Parathyroid adenoma (tissue), 2 donors: ENCODE measurements around the gene WSCD2.

ENCODE experiments used
- H2AFZ ChIP-seq: fragments of 300-600 bp; sonication (generic); one replicate; pipeline ENCODE4 v1.7.0; 2017; ENCODE audit warnings: antibody characterized with exemption, mild to moderate bottlenecking
- H3K27ac ChIP-seq: fragments of 300-600 bp; sonication (generic); one replicate; pipeline ENCODE4 v1.7.0; 2017
- H3K27me3 ChIP-seq: fragments of 300-600 bp; sonication (generic); one replicate; pipeline ENCODE4 v1.7.0; 2017; ENCODE audit warnings: low read length; ENCODE audit not compliant: control insufficient read depth, insufficient read depth
- H3K36me3 ChIP-seq: fragments of 300-600 bp; sonication (generic); one replicate; pipeline ENCODE4 v1.7.0; 2017; ENCODE audit warnings: low read length; ENCODE audit not compliant: control insufficient read depth, insufficient read depth
- H3K4me1 ChIP-seq: fragments of 300-600 bp; sonication (generic); one replicate; pipeline ENCODE4 v1.7.0; 2017; ENCODE audit warnings: control low read depth
- H3K4me2 ChIP-seq: fragments of 300-600 bp; sonication (generic); one replicate; pipeline ENCODE4 v1.7.0; 2017; ENCODE audit warnings: low read length
- H3K4me3 ChIP-seq: fragments of 300-600 bp; sonication (generic); one replicate; pipeline ENCODE4 v1.7.0; 2017; ENCODE audit warnings: low read depth, low read length
- H3K79me2 ChIP-seq: fragments of 300-600 bp; sonication (generic); one replicate; pipeline ENCODE4 v1.7.0; 2017; ENCODE audit warnings: control low read depth
- H3K9ac ChIP-seq: fragments of 300-600 bp; sonication (generic); one replicate; pipeline ENCODE4 v1.7.0; 2017; ENCODE audit warnings: mild to moderate bottlenecking
- H3K9me3 ChIP-seq: fragments of 300-600 bp; sonication (generic); one replicate; pipeline ENCODE4 v1.7.0; 2017; ENCODE audit warnings: low read length; ENCODE audit not compliant: control insufficient read depth
- CTCF ChIP-seq: fragments of 300-600 bp; sonication (generic); IDR thresholded peaks from one replicate; pipeline ENCODE4 v1.7.0; 2017; ENCODE audit warnings: antibody characterized with exemption, mild to moderate bottlenecking
- donor health status: primary hyperparathyroidism.

WSCD2 gene

GRCh38 chr12:108162207-108162606 lies 33.1 kb downstream of the WSCD2 start:
- Histone ChIP-seq H3K9me3 (no peaks in the 10 kb centered on the region), H3K36me3 (no peaks in the 10 kb centered on the region), H3K27me3 (no peaks in the 10 kb centered on the region), H3K4me2 (no peak overlapping the region), H3K4me1 (no peaks in the 10 kb centered on the region), H3K27ac (no peak overlapping the region), H3K9ac (no peak overlapping the region), H3K79me2 (no peaks in the 10 kb centered on the region), H2AFZ (no peak overlapping the region), H3K4me3 (no peak overlapping the region)
- no peak for TF ChIP-seq CTCF

GRCh38 chr12:108166505-108166904 lies 37.4 kb downstream of the WSCD2 start:
- Histone ChIP-seq H3K36me3 (no peaks in the 10 kb centered on the region), H3K27me3 (no peaks in the 10 kb centered on the region), H3K4me3 (no peak overlapping the region), H3K4me1 (no peaks in the 10 kb centered on the region), H3K9me3 (no peaks in the 10 kb centered on the region), H3K27ac (no peak overlapping the region), H3K9ac (no peak overlapping the region), H3K79me2 (no peaks in the 10 kb centered on the region), H2AFZ (no peak overlapping the region), H3K4me2 (no peak overlapping the region)
- no peak for TF ChIP-seq CTCF

- no peak overlapping the region for H3K4me2 ChIP-seq
- H3K27me3 ChIP-seq, result no peaks in the 10 kb centered on the region
- H3K9me3 ChIP-seq, result no peaks in the 10 kb centered on the region
- no peak overlapping the region for H3K4me3 ChIP-seq
- H3K4me1 ChIP-seq, result no peaks in the 10 kb centered on the region
- TF ChIP-seq CTCF, result no peak
- H3K27ac ChIP-seq, result no peak overlapping the region
- no peaks in the 10 kb centered on the region for H3K36me3 ChIP-seq
- no peak overlapping the region for H3K9ac ChIP-seq
- no peaks in the 10 kb centered on the region for H3K79me2 ChIP-seq
- H2AFZ ChIP-seq, result no peak overlapping the region
Observed at GRCh38 chr12:108167974-108168373, 38.9 kb downstream of the WSCD2 start.

- no peak overlapping the region for H3K9ac ChIP-seq
- no peaks in the 10 kb centered on the region for H3K36me3 ChIP-seq
- no peak overlapping the region for H2AFZ ChIP-seq
- H3K4me3 ChIP-seq, result no peak overlapping the region
- H3K27ac ChIP-seq, result no peak overlapping the region
- no peaks in the 10 kb centered on the region for H3K9me3 ChIP-seq
- TF ChIP-seq CTCF, result no peak
- no peaks in the 10 kb centered on the region for H3K27me3 ChIP-seq
- no peaks in the 10 kb centered on the region for H3K79me2 ChIP-seq
- H3K4me1 ChIP-seq, result no peaks in the 10 kb centered on the region
- H3K4me2 ChIP-seq, result no peak overlapping the region
Observed at GRCh38 chr12:108169708-108170107, 40.6 kb downstream of the WSCD2 start.

GRCh38 chr12:108170164-108170563 lies 41.1 kb downstream of the WSCD2 start:
- H3K4me2 ChIP-seq, result no peak overlapping the region
- no peak for TF ChIP-seq CTCF
- H3K9me3 ChIP-seq, result no peaks in the 10 kb centered on the region
- no peak overlapping the region for H3K27ac ChIP-seq
- no peak overlapping the region for H2AFZ ChIP-seq
- H3K9ac ChIP-seq, result no peak overlapping the region
- H3K4me1 ChIP-seq, result no peaks in the 10 kb centered on the region
- no peaks in the 10 kb centered on the region for H3K36me3 ChIP-seq
- no peaks in the 10 kb centered on the region for H3K27me3 ChIP-seq
- no peaks in the 10 kb centered on the region for H3K79me2 ChIP-seq
- no peak overlapping the region for H3K4me3 ChIP-seq
